NCI-H82 treated with DMSO at 0.1 percent for 48 hours (cell line): ENCODE results near the gene FASN.

ENCODE experiments used
- DNase-seq: peaks from one replicate; lab custom pipeline; 2025; ENCODE audit not compliant: unreplicated experiment; lab: John Stamatoyannopoulos, UW

FASN gene

GRCh38 chr17:82078433-82078832, 19.6 kb downstream of the FASN start:
- no peak for DNase-seq

- no peak for DNase-seq
Measured at GRCh38 chr17:82077617-82078358, 20.2 kb downstream of the FASN start.

GRCh38 chr17:82076785-82077591, 21.0 kb downstream of the FASN start:
- no peak for DNase-seq

GRCh38 chr17:82076018-82076784, 21.8 kb downstream of the FASN start:
- no peak for DNase-seq

- no peak for DNase-seq
Measured at GRCh38 chr17:82073446-82073845, 24.6 kb downstream of the FASN start.

GRCh38 chr17:82072827-82073226, 25.2 kb downstream of the FASN start:
- DNase-seq: no peak

- DNase-seq: no peak
Measured at GRCh38 chr17:82070611-82071010, 27.4 kb downstream of the FASN start.

GRCh38 chr17:82065638-82066303, 32.3 kb downstream of the FASN start, which contains the start of gene DUS1L:
TSS of gene DUS1L (minus strand) at chr17:82065804. CDS start at chr17:82065059, 745 bp downstream.
- no peak for DNase-seq

- no peak for DNase-seq
Measured at GRCh38 chr17:82065193-82065637, 32.8 kb downstream of the FASN start.

- no peak for DNase-seq
Measured at GRCh38 chr17:82064433-82065192, 33.4 kb downstream of the FASN start.

GRCh38 chr17:82063424-82064415, 34.3 kb downstream of the FASN start:
- no peak for DNase-seq

- DNase-seq: no peak
Measured at GRCh38 chr17:82062984-82063368, 35.1 kb downstream of the FASN start.

- no peak for DNase-seq
Measured at GRCh38 chr17:82062076-82062983, 35.7 kb downstream of the FASN start.

GRCh38 chr17:82061047-82061925, 36.8 kb downstream of the FASN start:
- no peak for DNase-seq

- DNase-seq: no peak
Measured at GRCh38 chr17:82060614-82061013, 37.4 kb downstream of the FASN start.

- no peak for DNase-seq
Measured at GRCh38 chr17:82060001-82060380, 38.0 kb downstream of the FASN start.
